ENCODE data around the gene ECEL1.

ECEL1 gene

GRCh38 chr2:232479341-232480200 is 8.1 kb downstream of the ECEL1 start:
- ChIA-PET POLR2A (no interaction called here), CTCF (no interaction called here)
- DNase-seq (ENCODE audit: extremely low spot score) = no peak
- TF ChIP-seq NFRKB (IDR thresholded peaks at IDR 0.05) (no peak), SP1 (IDR thresholded peaks at IDR 0.05) (no peak), FOXA1 (IDR thresholded peaks at IDR 0.05) (no peak), BHLHE40 (IDR thresholded peaks at IDR 0.05; ENCODE audit: borderline replicate concordance) (no peak), PKNOX1 (IDR thresholded peaks at IDR 0.05) (no peak), SUZ12 (IDR thresholded peaks at IDR 0.05) (no peak), HDGF (IDR thresholded peaks at IDR 0.05; ENCODE audit: borderline replicate concordance) (no peak), ELF4 (IDR thresholded peaks at IDR 0.05) (no peak), FOXM1 (IDR thresholded peaks at IDR 0.05; ENCODE audit: borderline replicate concordance) (no peak), L3MBTL2 (conservative IDR thresholded peaks at IDR 0.05) (no peak), ARNT (IDR thresholded peaks at IDR 0.05) (no peak)

DNA sequence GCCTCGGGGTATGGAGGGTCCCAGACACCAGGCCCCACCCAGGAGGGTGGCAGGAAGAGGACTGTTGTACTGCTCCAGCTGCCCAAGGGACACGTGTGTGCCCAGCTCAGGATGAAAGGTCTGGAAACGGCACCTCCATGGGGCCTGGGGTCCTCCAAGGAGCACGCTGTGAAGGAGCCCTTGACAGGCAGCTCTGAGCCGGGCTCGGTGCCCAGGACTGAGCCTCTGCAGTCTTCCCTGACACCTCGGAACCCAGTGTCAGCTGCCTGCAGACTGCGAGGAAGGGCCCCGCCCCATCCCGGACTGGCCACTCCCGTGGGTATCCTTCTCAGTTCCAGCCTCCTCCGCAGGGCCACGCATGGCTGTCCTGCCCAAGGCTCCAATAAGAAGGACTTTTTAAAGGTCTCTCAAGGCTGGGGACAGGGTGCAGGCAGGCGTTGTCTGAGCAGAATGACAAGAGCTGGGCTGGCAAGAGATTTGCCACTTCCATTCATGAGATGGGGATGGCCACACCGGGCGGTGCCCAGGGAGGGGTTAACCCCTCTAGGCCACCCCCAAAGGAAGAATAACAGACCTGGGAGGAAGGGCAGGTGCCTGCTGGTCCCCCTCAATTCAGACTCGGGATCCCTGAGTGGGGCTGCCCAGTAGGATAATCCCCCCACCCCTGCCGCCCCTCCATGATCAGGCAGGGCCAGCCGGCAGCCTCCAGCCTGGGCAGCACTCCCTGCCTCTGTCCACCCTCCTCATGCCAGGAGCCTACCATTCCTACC is 8.9 kb downstream of the ECEL1 start:
- no peak for TF ChIP-seq HDGF (IDR thresholded peaks at IDR 0.05; ENCODE audit: borderline replicate concordance)
- TF ChIP-seq ZNF384 (IDR thresholded peaks at IDR 0.05) = no peak
- no peak for TF ChIP-seq SUZ12 (IDR thresholded peaks at IDR 0.05)
- TF ChIP-seq CTBP1 (IDR thresholded peaks at IDR 0.05; ENCODE audit: borderline replicate concordance) = no peak
- TF ChIP-seq SP1 (IDR thresholded peaks at IDR 0.05) = no peak
- TF ChIP-seq FOXM1 (IDR thresholded peaks at IDR 0.05; ENCODE audit: borderline replicate concordance) = no peak
- TF ChIP-seq TARDBP (IDR thresholded peaks at IDR 0.05) = no peak
- TF ChIP-seq FOXA1 (IDR thresholded peaks at IDR 0.05) = no peak
- TF ChIP-seq ELF4 (IDR thresholded peaks at IDR 0.05) = no peak
- TF ChIP-seq NFRKB (IDR thresholded peaks at IDR 0.05) = no peak
- no peak for TF ChIP-seq PKNOX1 (IDR thresholded peaks at IDR 0.05)
- TF ChIP-seq L3MBTL2 (conservative IDR thresholded peaks at IDR 0.05) = no peak
- no peak for TF ChIP-seq FOXK2 (IDR thresholded peaks at IDR 0.05)
- ChIA-PET POLR2A (no interaction called here), CTCF (no interaction called here)
- no peak for DNase-seq (ENCODE audit: extremely low spot score)

- TF ChIP-seq PKNOX1 (IDR thresholded peaks at IDR 0.05) (no peak), FOXA1 (IDR thresholded peaks at IDR 0.05) (no peak), BHLHE40 (IDR thresholded peaks at IDR 0.05; ENCODE audit: borderline replicate concordance) (no peak), HDGF (IDR thresholded peaks at IDR 0.05; ENCODE audit: borderline replicate concordance) (no peak), ZNF384 (IDR thresholded peaks at IDR 0.05) (no peak), FOXK2 (IDR thresholded peaks at IDR 0.05) (no peak), CTBP1 (IDR thresholded peaks at IDR 0.05; ENCODE audit: borderline replicate concordance) (no peak), SUZ12 (IDR thresholded peaks at IDR 0.05) (no peak), TARDBP (IDR thresholded peaks at IDR 0.05) (no peak), ARNT (IDR thresholded peaks at IDR 0.05) (no peak), FOXM1 (IDR thresholded peaks at IDR 0.05; ENCODE audit: borderline replicate concordance) (no peak), L3MBTL2 (conservative IDR thresholded peaks at IDR 0.05) (no peak)
- no peak for DNase-seq (ENCODE audit: extremely low spot score)
- POLR2A ChIA-PET = no interaction called here
- CTCF ChIA-PET = interaction anchor here (0.6 kb wide), 1 partner anchor 43 kb away, joined by 3 read pairs; the partner anchor contains the start of gene PRSS56
Measured at GRCh38 chr2:232477751-232478510, 9.7 kb downstream of the ECEL1 start.

GRCh38 chr2:232476791-232477190 is 10.8 kb downstream of the ECEL1 start:
- no peak for TF ChIP-seq NFRKB (IDR thresholded peaks at IDR 0.05)
- no peak for TF ChIP-seq CTBP1 (IDR thresholded peaks at IDR 0.05; ENCODE audit: borderline replicate concordance)
- TF ChIP-seq SP1 (IDR thresholded peaks at IDR 0.05) = no peak
- TF ChIP-seq HDGF (IDR thresholded peaks at IDR 0.05; ENCODE audit: borderline replicate concordance) = no peak
- TF ChIP-seq PKNOX1 (IDR thresholded peaks at IDR 0.05) = no peak
- TF ChIP-seq SUZ12 (IDR thresholded peaks at IDR 0.05) = no peak
- no peak for TF ChIP-seq ELF4 (IDR thresholded peaks at IDR 0.05)
- TF ChIP-seq FOXM1 (IDR thresholded peaks at IDR 0.05; ENCODE audit: borderline replicate concordance) = no peak
- TF ChIP-seq ARNT (IDR thresholded peaks at IDR 0.05) = no peak
- ChIA-PET CTCF (interaction anchor here (0.6 kb wide), 1 partner anchor 44 kb away, joined by 3 read pairs; the partner anchor contains the start of gene PRSS56), POLR2A (no interaction called here)
- no peak for DNase-seq (ENCODE audit: extremely low spot score)

DNA sequence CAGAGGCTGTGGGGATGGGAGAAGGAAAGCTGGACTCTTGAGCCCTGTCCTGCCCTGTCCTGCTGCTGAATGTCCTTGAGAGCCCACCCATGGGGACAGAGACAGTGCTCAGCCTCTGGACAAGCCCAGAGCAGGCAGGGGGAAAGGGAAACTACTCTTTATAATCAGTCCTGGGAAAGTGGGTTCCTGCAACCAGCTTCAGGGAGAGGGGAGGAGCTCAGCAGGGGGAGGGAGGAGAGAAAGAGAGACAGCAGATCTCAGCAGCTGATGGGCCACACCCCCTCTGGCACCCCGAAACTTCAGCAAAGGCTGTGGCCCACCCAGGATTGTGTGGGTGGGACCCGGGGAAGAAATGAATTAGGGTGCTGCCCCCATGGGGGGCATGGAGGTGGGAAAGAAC is 11.6 kb downstream of the ECEL1 start:
- no peak for TF ChIP-seq FOXM1 (IDR thresholded peaks at IDR 0.05; ENCODE audit: borderline replicate concordance)
- no peak for DNase-seq (ENCODE audit: extremely low spot score)
- CTCF ChIA-PET = no interaction called here
- POLR2A ChIA-PET = no interaction called here
